Measurements from ENCODE around the gene OSTC. TPM values are rescaled to one million over a fixed set of nuclear protein-coding genes. Genes with fewer than 3 reads are reported as not detected.
"Not testable (repeated sequence)": the region's sequence is repeated elsewhere in the genome, so short reads cannot be mapped to it uniquely, and the experiment has no call there.

OSTC gene
- total RNA-seq, 2 experiments from 2014 or later, result 75.7 to 80.0 TPM

- intact Hi-C loops (cut with micrococcal nuclease), result no loop called here
- POLR2A ChIA-PET, result interaction anchor here (0.7 kb wide), 1 partner anchor 34 kb away, joined by 4 read pairs; no protein-coding TSS in a partner anchor
- H3K27ac Mint-ChIP-seq, result no peak overlapping the region
- ATAC-seq (no peak), DNase-seq (no peak)
- CTCF ChIA-PET, result interaction anchor here (0.8 kb wide), 1 partner anchor 791 kb away, joined by 3 read pairs; no protein-coding TSS in a partner anchor
- no peak overlapping the region for H3K4me3 Mint-ChIP-seq
- no peaks in the 10 kb centered on the region for H3K36me3 Mint-ChIP-seq (ENCODE audit: low read depth)
- H3K27me3 Mint-ChIP-seq, result no peaks in the 10 kb centered on the region
- H3K4me1 Mint-ChIP-seq (ENCODE audit: low read depth), result peaks cover 13% of the 10 kb centered on the region
- TF ChIP-seq, protein P1, sequence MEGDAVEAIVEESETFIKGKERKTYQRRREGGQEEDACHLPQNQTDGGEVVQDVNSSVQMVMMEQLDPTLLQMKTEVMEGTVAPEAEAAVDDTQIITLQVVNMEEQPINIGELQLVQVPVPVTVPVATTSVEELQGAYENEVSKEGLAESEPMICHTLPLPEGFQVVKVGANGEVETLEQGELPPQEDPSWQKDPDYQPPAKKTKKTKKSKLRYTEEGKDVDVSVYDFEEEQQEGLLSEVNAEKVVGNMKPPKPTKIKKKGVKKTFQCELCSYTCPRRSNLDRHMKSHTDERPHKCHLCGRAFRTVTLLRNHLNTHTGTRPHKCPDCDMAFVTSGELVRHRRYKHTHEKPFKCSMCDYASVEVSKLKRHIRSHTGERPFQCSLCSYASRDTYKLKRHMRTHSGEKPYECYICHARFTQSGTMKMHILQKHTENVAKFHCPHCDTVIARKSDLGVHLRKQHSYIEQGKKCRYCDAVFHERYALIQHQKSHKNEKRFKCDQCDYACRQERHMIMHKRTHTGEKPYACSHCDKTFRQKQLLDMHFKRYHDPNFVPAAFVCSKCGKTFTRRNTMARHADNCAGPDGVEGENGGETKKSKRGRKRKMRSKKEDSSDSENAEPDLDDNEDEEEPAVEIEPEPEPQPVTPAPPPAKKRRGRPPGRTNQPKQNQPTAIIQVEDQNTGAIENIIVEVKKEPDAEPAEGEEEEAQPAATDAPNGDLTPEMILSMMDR (IDR thresholded peaks at IDR 0.05), result no peak
- no peaks in the 10 kb centered on the region for H3K9me3 Mint-ChIP-seq
Measured at GRCh38 chr4:108703966-108704365, 53.6 kb downstream of the OSTC start.

DNA sequence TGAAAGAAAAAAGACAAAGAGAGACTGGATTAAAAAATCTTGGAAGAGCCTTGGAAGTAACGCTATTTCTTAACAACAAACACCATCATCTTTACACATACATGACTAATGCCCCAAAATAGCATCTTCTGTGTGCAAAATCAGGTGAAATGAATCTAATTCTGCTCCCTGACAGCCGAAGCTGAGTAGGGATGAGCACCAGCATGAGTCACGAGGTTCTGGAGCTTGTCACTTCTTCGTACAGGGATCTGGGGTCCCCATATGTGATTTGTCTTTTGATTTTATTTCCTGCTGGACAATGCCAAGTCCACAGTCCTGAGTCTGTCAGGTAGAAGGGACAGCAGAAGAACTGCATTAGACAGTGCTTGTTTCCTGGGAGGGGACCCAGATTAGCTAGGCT, 55.9 kb downstream of the OSTC start:
- CTCF ChIA-PET, result no interaction called here
- intact Hi-C loops (cut with micrococcal nuclease), result no loop called here
- H3K27me3 Mint-ChIP-seq, result no peaks in the 10 kb centered on the region
- no peaks in the 10 kb centered on the region for H3K36me3 Mint-ChIP-seq (ENCODE audit: low read depth)
- ATAC-seq (no peak), DNase-seq (no peak)
- no peak overlapping the region for H3K27ac Mint-ChIP-seq
- POLR2A ChIA-PET, result no interaction called here
- H3K4me1 Mint-ChIP-seq (ENCODE audit: low read depth), result peaks cover 13% of the 10 kb centered on the region
- TF ChIP-seq, protein P1 (IDR thresholded peaks at IDR 0.05), result no peak
- H3K9me3 Mint-ChIP-seq, result no peaks in the 10 kb centered on the region
- H3K4me3 Mint-ChIP-seq, result no peak overlapping the region

GRCh38 chr4:108709234-108709633, 58.8 kb downstream of the OSTC start:
- Mint-ChIP-seq H3K4me1 (ENCODE audit: low read depth) (no peaks in the 10 kb centered on the region), H3K9me3 (no peaks in the 10 kb centered on the region), H3K36me3 (ENCODE audit: low read depth) (no peaks in the 10 kb centered on the region), H3K27me3 (no peaks in the 10 kb centered on the region), H3K27ac (no peak overlapping the region), H3K4me3 (no peak overlapping the region)
- no peak for ATAC-seq
- DNase-seq, result no peak
- intact Hi-C loops (cut with micrococcal nuclease), result no loop called here
- TF ChIP-seq, protein P1 (IDR thresholded peaks at IDR 0.05), result no peak
- CTCF ChIA-PET, result no interaction called here
- POLR2A ChIA-PET, result no interaction called here

GRCh38 chr4:108709722-108710121, 59.3 kb downstream of the OSTC start:
- Mint-ChIP-seq H3K27ac (no peak overlapping the region), H3K4me1 (ENCODE audit: low read depth) (no peaks in the 10 kb centered on the region)
- intact Hi-C loops (cut with micrococcal nuclease), result no loop called here

GRCh38 chr4:108710578-108710977, 60.2 kb downstream of the OSTC start:
- POLR2A ChIA-PET; DNase-seq; H3K4me3 Mint-ChIP-seq; H3K4me1 Mint-ChIP-seq (ENCODE audit: low read depth); intact Hi-C loops (cut with micrococcal nuclease); H3K27me3 Mint-ChIP-seq; H3K27ac Mint-ChIP-seq; ATAC-seq; H3K36me3 Mint-ChIP-seq (ENCODE audit: low read depth); CTCF ChIA-PET; H3K9me3 Mint-ChIP-seq: not testable (repeated sequence)

More at GRCh38 chr4:108709722-108710121, 59.3 kb downstream of the OSTC start:
- Mint-ChIP-seq H3K27me3 (no peaks in the 10 kb centered on the region), H3K36me3 (ENCODE audit: low read depth) (no peaks in the 10 kb centered on the region), H3K9me3 (no peaks in the 10 kb centered on the region), H3K4me3 (no peak overlapping the region)
- ChIA-PET POLR2A (no interaction called here), CTCF (no interaction called here)
- ATAC-seq, result no peak
- no peak for DNase-seq
- TF ChIP-seq, protein P1 (IDR thresholded peaks at IDR 0.05), result no peak

- H3K4me3 Mint-ChIP-seq, result no peak overlapping the region
- DNase-seq (no peak), ATAC-seq (no peak)
- H3K36me3 Mint-ChIP-seq (ENCODE audit: low read depth), result no peaks in the 10 kb centered on the region
- intact Hi-C loops (cut with micrococcal nuclease), result no loop called here
- H3K27ac Mint-ChIP-seq, result no peak overlapping the region
- ChIA-PET POLR2A (no interaction called here), CTCF (interaction anchor here (0.9 kb wide), 1 partner anchor 27 kb away, joined by 3 read pairs; no protein-coding TSS in a partner anchor)
- H3K9me3 Mint-ChIP-seq, result no peaks in the 10 kb centered on the region
- TF ChIP-seq, protein P1 (IDR thresholded peaks at IDR 0.05), result no peak
- H3K4me1 Mint-ChIP-seq (ENCODE audit: low read depth), result no peaks in the 10 kb centered on the region
- no peaks in the 10 kb centered on the region for H3K27me3 Mint-ChIP-seq
Measured at GRCh38 chr4:108714880-108715279, 64.5 kb downstream of the OSTC start.

All from activated CD8-positive, alpha-beta T cell treated with anti-CD3 and anti-CD28 coated beads for 36 hours (primary cell).